ENCODE measurements around the gene ZNF431. TPM values are rescaled to one million over a fixed set of nuclear protein-coding genes. Genes with fewer than 3 reads are reported as not detected.

The ZNF431 gene
- total RNA-seq = 16.4 TPM

GRCh38 chr19:21141787-21142464 lies at the start of gene ZNF431:
TSS of gene ZNF431 (plus strand) at chr19:21142040. CDS start at chr19:21142184, 144 bp downstream.

Small RNAs within 50 kb of the gene (small RNA-seq; reads per million reads assigned to genes)
- not detected for gene RNA5SP469

Other genes starting within 250 kb of the ZNF431 start
- 26.1 TPM for gene ZNF85, start 218.8 kb upstream of the ZNF431 start, total RNA-seq
- 25.6 TPM for gene ZNF430, start 121.4 kb upstream of the ZNF431 start, total RNA-seq
- gene ZNF714, start 59.8 kb upstream of the ZNF431 start, total RNA-seq = 33.0 TPM
- gene ZNF708, start 187.4 kb downstream of the ZNF431 start, total RNA-seq = 52.8 TPM
- 39.7 TPM for gene ZNF738, start 217.0 kb downstream of the ZNF431 start, total RNA-seq